Astrocyte (in vitro differentiated cells and primary cell): ENCODE data around the gene PLK2. TPM values are rescaled to one million over a fixed set of nuclear protein-coding genes. Genes with fewer than 3 reads are reported as not detected.

Experiments
- DNase-seq: peaks from one replicate; pipeline ENCODE4 v3.0.0-alpha.2; 2010; ENCODE audit warnings: low read depth
- FAIRE-seq: peaks from 2 replicates; lab custom pipeline; 2011; peaks lifted over from hg19 to GRCh38; lab: Jason Lieb, UNC
- H2AFZ ChIP-seq: 2 replicates; pipeline ENCODE4 v1.6.0; 2012; ENCODE audit warnings: low read depth, low read length, inconsistent platforms
- H3K27ac ChIP-seq: 2 replicates; pipeline ENCODE4 v1.5.1; 2011; ENCODE audit warnings: low read depth, low read length, inconsistent platforms
- H3K27me3 ChIP-seq: 2 replicates; pipeline ENCODE4 v1.6.0; 2011; ENCODE audit warnings: low read length, inconsistent platforms; ENCODE audit not compliant: insufficient read depth
- H3K36me3 ChIP-seq: 2 replicates; pipeline ENCODE4 v1.5.1; 2011; ENCODE audit warnings: low read length, inconsistent platforms; ENCODE audit not compliant: insufficient read depth
- H3K4me1 ChIP-seq: 2 replicates; pipeline ENCODE4 v1.5.1; 2011; ENCODE audit warnings: low read length, inconsistent platforms; ENCODE audit not compliant: insufficient read depth
- H3K4me2 ChIP-seq: 2 replicates; pipeline ENCODE4 v1.6.0; 2012; ENCODE audit warnings: low read length, inconsistent platforms
- H3K4me3 ChIP-seq: 2 replicates; pipeline ENCODE4 v1.5.1; 2011; ENCODE audit warnings: low read depth, mild to moderate bottlenecking, low read length, inconsistent platforms; ENCODE audit not compliant: insufficient read depth
- H3K79me2 ChIP-seq: 2 replicates; pipeline ENCODE4 v1.6.0; 2012; ENCODE audit warnings: mild to moderate bottlenecking, low read length, inconsistent platforms; ENCODE audit not compliant: insufficient read depth
- H3K9ac ChIP-seq: 2 replicates; pipeline ENCODE4 v1.6.0; 2012; ENCODE audit warnings: mild to moderate bottlenecking, low read length, inconsistent platforms
- H3K9me3 ChIP-seq: 2 replicates; pipeline ENCODE4 v1.5.1; 2012; ENCODE audit warnings: low read depth, mild to moderate bottlenecking, low read length, inconsistent platforms; ENCODE audit not compliant: insufficient read depth
- H4K20me1 ChIP-seq: 2 replicates; pipeline ENCODE4 v1.6.0; 2012; ENCODE audit warnings: low read length, inconsistent platforms; ENCODE audit not compliant: insufficient read depth
- H3K27ac Mint-ChIP-seq: one replicate; pipeline ENCODE4 v1.8.0; 2021; ENCODE audit warnings: mild to moderate bottlenecking, mixed read lengths; ENCODE audit not compliant: unreplicated experiment
- H3K27me3 Mint-ChIP-seq: one replicate; pipeline ENCODE4 v1.8.0; 2021; ENCODE audit warnings: low read depth, mixed read lengths; ENCODE audit not compliant: unreplicated experiment
- H3K36me3 Mint-ChIP-seq: one replicate; pipeline ENCODE4 v1.8.0; 2021; ENCODE audit warnings: low read depth, mixed read lengths; ENCODE audit not compliant: unreplicated experiment
- H3K4me1 Mint-ChIP-seq: one replicate; pipeline ENCODE4 v1.8.0; 2021; ENCODE audit warnings: low read depth, mixed read lengths; ENCODE audit not compliant: unreplicated experiment
- H3K4me3 Mint-ChIP-seq: one replicate; pipeline ENCODE4 v1.8.0; 2021; ENCODE audit warnings: mild to moderate bottlenecking, moderate library complexity, mixed read lengths; ENCODE audit not compliant: unreplicated experiment
- H3K9me3 Mint-ChIP-seq: one replicate; pipeline ENCODE4 v1.8.0; 2021; ENCODE audit warnings: mild to moderate bottlenecking, mixed read lengths; ENCODE audit not compliant: unreplicated experiment
- EZH2 ChIP-seq: IDR thresholded peaks from 2 replicates; pipeline ENCODE4 v1.6.1; 2012; ENCODE audit warnings: mild to moderate bottlenecking, low read length, inconsistent platforms; ENCODE audit not compliant: insufficient read depth
- total RNA-seq: library from RNA; stranded (reverse); gene quantifications from 2 replicates; pipeline ENCODE4 v1.2.1, GENCODE V29; 2021
- TF ChIP-seq, protein P1 (sequence below): IDR thresholded peaks from 2 replicates; pipeline ENCODE4 v1.5.1; 2011; ENCODE audit warnings: low read depth, mild to moderate bottlenecking, inconsistent platforms, low read length, moderate library complexity; ENCODE audit not compliant: insufficient read depth

PLK2 gene
- total RNA-seq, 1 donor from 2014 or later: 368 TPM

DNA sequence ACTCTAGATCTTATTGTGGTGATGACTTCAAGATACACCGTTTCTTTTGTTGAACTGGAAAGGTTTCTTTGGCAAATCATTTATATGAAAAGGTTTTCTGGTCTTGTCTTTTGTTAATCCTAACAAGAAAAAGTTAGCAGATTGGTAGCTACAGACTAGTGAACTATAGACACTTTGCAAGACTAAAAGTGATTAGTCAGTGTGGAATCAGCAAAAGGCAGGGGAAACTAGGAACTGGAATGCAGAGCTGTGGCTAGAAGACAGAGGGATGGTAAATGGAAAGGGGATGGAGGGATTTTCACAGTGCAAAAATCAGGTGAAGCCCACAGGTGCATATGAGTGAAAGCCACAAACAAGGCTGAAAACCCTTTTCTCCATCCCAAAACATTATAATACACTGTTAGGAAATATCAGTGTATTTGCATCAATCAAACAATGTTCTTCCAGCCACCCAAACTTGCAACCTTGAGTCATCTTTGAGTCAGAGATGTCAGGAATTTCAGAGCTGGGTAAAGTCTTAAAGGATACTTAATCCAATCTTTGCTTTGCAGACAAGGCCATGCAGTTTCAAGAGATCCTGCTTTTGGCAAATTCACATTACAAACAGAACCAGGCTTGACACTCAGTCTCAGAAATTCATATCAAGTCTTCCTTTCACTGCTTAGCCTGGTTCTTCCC is 52.7 kb downstream of the PLK2 start:
- Histone ChIP-seq H3K4me2 (peak overlapping the region; percentile 70), H4K20me1 (no peaks in the 10 kb centered on the region), H3K27me3 (no peaks in the 10 kb centered on the region), H3K36me3 (no peaks in the 10 kb centered on the region), H3K9me3 (no peaks in the 10 kb centered on the region), H3K27ac (peak overlapping the region; percentile 38), H3K79me2 (no peaks in the 10 kb centered on the region), H3K4me1 (peaks cover 19% of the 10 kb centered on the region), H3K4me3 (peak overlapping the region; percentile 21), H3K9ac (no peak overlapping the region), H2AFZ (peak overlapping the region; percentile 26)
- Mint-ChIP-seq H3K27me3 (no peaks in the 10 kb centered on the region), H3K36me3 (no peaks in the 10 kb centered on the region), H3K4me3 (no peak overlapping the region), H3K9me3 (no peaks in the 10 kb centered on the region), H3K4me1 (peaks cover 61% of the 10 kb centered on the region), H3K27ac (peak overlapping the region; percentile 84)
- TF ChIP-seq, protein P1, sequence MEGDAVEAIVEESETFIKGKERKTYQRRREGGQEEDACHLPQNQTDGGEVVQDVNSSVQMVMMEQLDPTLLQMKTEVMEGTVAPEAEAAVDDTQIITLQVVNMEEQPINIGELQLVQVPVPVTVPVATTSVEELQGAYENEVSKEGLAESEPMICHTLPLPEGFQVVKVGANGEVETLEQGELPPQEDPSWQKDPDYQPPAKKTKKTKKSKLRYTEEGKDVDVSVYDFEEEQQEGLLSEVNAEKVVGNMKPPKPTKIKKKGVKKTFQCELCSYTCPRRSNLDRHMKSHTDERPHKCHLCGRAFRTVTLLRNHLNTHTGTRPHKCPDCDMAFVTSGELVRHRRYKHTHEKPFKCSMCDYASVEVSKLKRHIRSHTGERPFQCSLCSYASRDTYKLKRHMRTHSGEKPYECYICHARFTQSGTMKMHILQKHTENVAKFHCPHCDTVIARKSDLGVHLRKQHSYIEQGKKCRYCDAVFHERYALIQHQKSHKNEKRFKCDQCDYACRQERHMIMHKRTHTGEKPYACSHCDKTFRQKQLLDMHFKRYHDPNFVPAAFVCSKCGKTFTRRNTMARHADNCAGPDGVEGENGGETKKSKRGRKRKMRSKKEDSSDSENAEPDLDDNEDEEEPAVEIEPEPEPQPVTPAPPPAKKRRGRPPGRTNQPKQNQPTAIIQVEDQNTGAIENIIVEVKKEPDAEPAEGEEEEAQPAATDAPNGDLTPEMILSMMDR: no peak
- TF ChIP-seq EZH2: no peak
- DNase-seq (peak; percentile 85), FAIRE-seq (peak; percentile 94)

GRCh38 chr5:58406394-58406793 is 53.5 kb downstream of the PLK2 start:
- DNase-seq: no peak

More at GRCh38 chr5:58406394-58406793, 53.5 kb downstream of the PLK2 start:
- FAIRE-seq: peak; percentile 13
- peak overlapping the region; percentile 84 for H3K27ac Mint-ChIP-seq
- H3K79me2 ChIP-seq: no peaks in the 10 kb centered on the region
- TF ChIP-seq, protein P1: no peak
- no peak for TF ChIP-seq EZH2
- H3K4me3 Mint-ChIP-seq: no peak overlapping the region
- no peaks in the 10 kb centered on the region for H3K27me3 Mint-ChIP-seq
- no peaks in the 10 kb centered on the region for H3K36me3 Mint-ChIP-seq
- no peak overlapping the region for H3K4me3 ChIP-seq
- H4K20me1 ChIP-seq: no peaks in the 10 kb centered on the region
- H2AFZ ChIP-seq: no peak overlapping the region
- H3K27me3 ChIP-seq: no peaks in the 10 kb centered on the region
- H3K4me1 Mint-ChIP-seq: peaks cover 53% of the 10 kb centered on the region
- H3K27ac ChIP-seq: no peak overlapping the region
- no peaks in the 10 kb centered on the region for H3K36me3 ChIP-seq
- peaks cover 19% of the 10 kb centered on the region for H3K4me1 ChIP-seq
- H3K9me3 Mint-ChIP-seq: no peaks in the 10 kb centered on the region
- H3K4me2 ChIP-seq: no peak overlapping the region
- no peak overlapping the region for H3K9ac ChIP-seq
- no peaks in the 10 kb centered on the region for H3K9me3 ChIP-seq
